ENCODE results near the gene CDK17. TPM values are rescaled to one million over a fixed set of nuclear protein-coding genes. Genes with fewer than 3 reads are reported as not detected.

Gene CDK17
- total RNA-seq, 1 experiment from 2014 or later, result 23.9 TPM

DNA sequence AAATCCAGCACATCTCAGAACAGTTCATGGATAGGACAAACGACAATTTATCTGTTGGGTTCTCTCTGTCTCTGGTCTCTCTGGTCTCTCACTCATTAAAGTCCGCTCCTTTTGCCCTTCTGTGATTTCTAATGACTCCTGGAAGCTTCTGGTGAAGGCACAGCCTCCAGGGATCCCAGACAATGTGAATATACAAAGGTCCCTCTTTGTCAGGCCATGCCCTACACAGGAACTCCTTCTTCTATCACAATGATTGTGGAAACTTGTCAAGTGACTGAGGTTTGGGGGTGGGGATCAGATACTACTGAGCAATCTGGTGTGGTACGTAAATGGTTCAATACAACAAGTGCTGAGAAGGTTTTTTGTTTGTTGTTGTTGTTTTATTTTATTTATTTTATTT, 42.7 kb upstream of the CDK17 start:
- Histone ChIP-seq H3K4me3 (ENCODE audit: low read length) (no peak overlapping the region), H3K9me3 (ENCODE audit: low read length) (no peaks in the 10 kb centered on the region), H3K9ac (ENCODE audit: low read length) (no peak overlapping the region), H2AFZ (ENCODE audit: low read length) (no peak overlapping the region), H3K4me2 (ENCODE audit: low read length) (no peak overlapping the region), H4K20me1 (ENCODE audit: low read length) (no peaks in the 10 kb centered on the region), H3F3A (ENCODE audit: low read length, unreplicated experiment) (peaks cover 7% of the 10 kb centered on the region), H3K9me2 (replicated peaks; ENCODE audit: low read length) (no peaks in the 10 kb centered on the region), H3K79me2 (ENCODE audit: low read length) (no peaks in the 10 kb centered on the region), H3K27me3 (ENCODE audit: low read length) (no peaks in the 10 kb centered on the region), H3K4me1 (ENCODE audit: insufficient read depth, low read length) (peaks cover 28% of the 10 kb centered on the region), H3K27ac (ENCODE audit: low read length) (no peak overlapping the region), H3K36me3 (ENCODE audit: low read depth, low read length) (no peaks in the 10 kb centered on the region)
- ChIA-PET POLR2A (ENCODE audit: unreplicated experiment) (no interaction called here), CTCF (no interaction called here)
- TF ChIP-seq EZH2phosphoT487 (IDR thresholded peaks at IDR 0.05; ENCODE audit: borderline replicate concordance, low read length), result no peak
- TF ChIP-seq EZH2 (IDR thresholded peaks at IDR 0.05; ENCODE audit: low read length, unreplicated experiment), result no peak
- TF ChIP-seq, protein P1, sequence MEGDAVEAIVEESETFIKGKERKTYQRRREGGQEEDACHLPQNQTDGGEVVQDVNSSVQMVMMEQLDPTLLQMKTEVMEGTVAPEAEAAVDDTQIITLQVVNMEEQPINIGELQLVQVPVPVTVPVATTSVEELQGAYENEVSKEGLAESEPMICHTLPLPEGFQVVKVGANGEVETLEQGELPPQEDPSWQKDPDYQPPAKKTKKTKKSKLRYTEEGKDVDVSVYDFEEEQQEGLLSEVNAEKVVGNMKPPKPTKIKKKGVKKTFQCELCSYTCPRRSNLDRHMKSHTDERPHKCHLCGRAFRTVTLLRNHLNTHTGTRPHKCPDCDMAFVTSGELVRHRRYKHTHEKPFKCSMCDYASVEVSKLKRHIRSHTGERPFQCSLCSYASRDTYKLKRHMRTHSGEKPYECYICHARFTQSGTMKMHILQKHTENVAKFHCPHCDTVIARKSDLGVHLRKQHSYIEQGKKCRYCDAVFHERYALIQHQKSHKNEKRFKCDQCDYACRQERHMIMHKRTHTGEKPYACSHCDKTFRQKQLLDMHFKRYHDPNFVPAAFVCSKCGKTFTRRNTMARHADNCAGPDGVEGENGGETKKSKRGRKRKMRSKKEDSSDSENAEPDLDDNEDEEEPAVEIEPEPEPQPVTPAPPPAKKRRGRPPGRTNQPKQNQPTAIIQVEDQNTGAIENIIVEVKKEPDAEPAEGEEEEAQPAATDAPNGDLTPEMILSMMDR (conservative IDR thresholded peaks at IDR 0.05; ENCODE audit: low read depth, low read length), result no peak
- BruUV-seq (replicated peaks), result no TSS peak
- intact Hi-C loops (cut with micrococcal nuclease), result no loop called here
- no peak for ATAC-seq
- DNase-seq, result no peak

DNA sequence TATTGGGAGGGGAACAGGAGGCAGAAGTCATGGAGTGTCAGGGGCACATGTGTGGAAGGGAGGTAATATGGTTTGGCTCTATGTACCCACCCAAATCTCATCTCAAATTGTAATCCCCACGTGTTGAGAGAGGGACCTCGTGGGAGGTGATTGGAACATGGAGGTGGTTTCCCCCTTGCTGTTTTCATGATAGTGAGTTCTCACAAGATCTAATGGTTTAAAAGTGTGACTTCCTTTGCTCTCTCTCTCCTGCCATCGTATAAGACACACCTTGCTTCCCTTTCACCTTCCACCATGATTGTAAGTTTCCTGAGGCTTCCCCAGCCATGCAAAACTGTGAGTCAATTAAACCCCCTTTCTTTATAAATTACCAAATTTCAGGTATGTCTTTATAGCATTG, 41.6 kb upstream of the CDK17 start:
- Histone ChIP-seq H3K4me2 (ENCODE audit: low read length) (no peak overlapping the region), H3K9me2 (replicated peaks; ENCODE audit: low read length) (no peaks in the 10 kb centered on the region), H4K20me1 (ENCODE audit: low read length) (no peaks in the 10 kb centered on the region), H3F3A (ENCODE audit: low read length, unreplicated experiment) (peaks cover 7% of the 10 kb centered on the region), H3K4me1 (ENCODE audit: insufficient read depth, low read length) (peaks cover 17% of the 10 kb centered on the region), H2AFZ (ENCODE audit: low read length) (no peak overlapping the region), H3K4me3 (ENCODE audit: low read length) (no peak overlapping the region), H3K9ac (ENCODE audit: low read length) (no peak overlapping the region), H3K36me3 (ENCODE audit: low read depth, low read length) (no peaks in the 10 kb centered on the region), H3K27ac (ENCODE audit: low read length) (no peak overlapping the region), H3K9me3 (ENCODE audit: low read length) (no peaks in the 10 kb centered on the region), H3K27me3 (ENCODE audit: low read length) (no peaks in the 10 kb centered on the region), H3K79me2 (ENCODE audit: low read length) (no peaks in the 10 kb centered on the region)
- TF ChIP-seq EZH2 (IDR thresholded peaks at IDR 0.05; ENCODE audit: low read length, unreplicated experiment) (no peak), EZH2phosphoT487 (IDR thresholded peaks at IDR 0.05; ENCODE audit: borderline replicate concordance, low read length) (no peak)
- TF ChIP-seq, protein P1 (conservative IDR thresholded peaks at IDR 0.05; ENCODE audit: low read depth, low read length), result no peak
- ATAC-seq (no peak), DNase-seq (no peak)
- ChIA-PET CTCF (no interaction called here), POLR2A (ENCODE audit: unreplicated experiment) (no interaction called here)
- intact Hi-C loops (cut with micrococcal nuclease), result no loop called here
- BruUV-seq (replicated peaks), result no TSS peak

DNA sequence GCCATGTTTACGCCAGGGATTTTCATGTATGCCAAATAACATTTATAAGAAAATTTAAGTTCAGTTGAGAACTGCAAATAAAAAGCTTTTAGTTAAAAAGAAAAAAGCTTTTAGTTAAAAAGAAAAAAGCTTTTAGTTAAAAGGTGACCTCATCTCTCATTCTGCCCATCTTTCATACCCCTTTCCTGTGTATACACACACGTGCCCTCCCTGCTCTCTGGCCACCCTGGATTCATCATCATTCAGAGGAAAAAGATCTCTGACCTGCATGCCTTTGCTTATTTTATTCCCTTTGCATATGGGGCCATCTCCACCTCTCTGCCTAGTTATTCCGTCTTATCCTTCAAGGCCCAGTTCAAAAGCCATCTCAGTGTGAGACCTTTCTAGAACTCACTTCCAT, 38.1 kb upstream of the CDK17 start:
- no peak for TF ChIP-seq EZH2 (IDR thresholded peaks at IDR 0.05; ENCODE audit: low read length, unreplicated experiment)
- TF ChIP-seq EZH2phosphoT487 (IDR thresholded peaks at IDR 0.05; ENCODE audit: borderline replicate concordance, low read length), result no peak
- TF ChIP-seq, protein P1 (conservative IDR thresholded peaks at IDR 0.05; ENCODE audit: low read depth, low read length), result no peak
- H3K27ac ChIP-seq (ENCODE audit: low read length), result no peak overlapping the region
- H3K36me3 ChIP-seq (ENCODE audit: low read depth, low read length), result no peaks in the 10 kb centered on the region
- no peak overlapping the region for H2AFZ ChIP-seq (ENCODE audit: low read length)
- H3K4me2 ChIP-seq (ENCODE audit: low read length), result no peak overlapping the region
- no peaks in the 10 kb centered on the region for H3K79me2 ChIP-seq (ENCODE audit: low read length)
- POLR2A ChIA-PET (ENCODE audit: unreplicated experiment), result interaction anchor here (0.6 kb wide), 1 partner anchor 241 kb away, joined by 5 read pairs; no protein-coding TSS in a partner anchor
- H4K20me1 ChIP-seq (ENCODE audit: low read length), result no peaks in the 10 kb centered on the region
- 0 out of 2 replicates have a peak, but pooled peaks cover 3% of the 10 kb centered on the region for H3K9me2 ChIP-seq (replicated peaks; ENCODE audit: low read length)
- H3K9me3 ChIP-seq (ENCODE audit: low read length), result no peaks in the 10 kb centered on the region
- CTCF ChIA-PET, result no interaction called here
- H3K9ac ChIP-seq (ENCODE audit: low read length), result no peak overlapping the region
- H3K4me3 ChIP-seq (ENCODE audit: low read length), result no peak overlapping the region
- no peaks in the 10 kb centered on the region for H3K4me1 ChIP-seq (ENCODE audit: insufficient read depth, low read length)
- intact Hi-C loops (cut with micrococcal nuclease), result no loop called here
- BruUV-seq (replicated peaks), result no TSS peak
- DNase-seq (no peak), ATAC-seq (no peak)
- no peaks in the 10 kb centered on the region for H3K27me3 ChIP-seq (ENCODE audit: low read length)
- no peaks in the 10 kb centered on the region for H3F3A ChIP-seq (ENCODE audit: low read length, unreplicated experiment)

Measured in PC-3 (cell line).